RPMI7951 (cell line): ENCODE measurements around the gene TMEM184B. TPM values are rescaled to one million over a fixed set of nuclear protein-coding genes. Genes with fewer than 3 reads are reported as not detected.

Experiments used
- DNase-seq: peaks from one replicate; pipeline ENCODE4 v3.0.0-alpha.2; 2012; ENCODE audit warnings: low read depth
- total RNA-seq: library from RNA; depleted of rRNA; stranded (reverse); fragments of >200 nt; shearing (Covaris generic); gene quantifications from 2 replicates; pipeline ENCODE4 v1.2.3, GENCODE V29; 2014

Gene TMEM184B
- total RNA-seq, 1 experiment from 2014 or later: 33.0 TPM

DNA sequence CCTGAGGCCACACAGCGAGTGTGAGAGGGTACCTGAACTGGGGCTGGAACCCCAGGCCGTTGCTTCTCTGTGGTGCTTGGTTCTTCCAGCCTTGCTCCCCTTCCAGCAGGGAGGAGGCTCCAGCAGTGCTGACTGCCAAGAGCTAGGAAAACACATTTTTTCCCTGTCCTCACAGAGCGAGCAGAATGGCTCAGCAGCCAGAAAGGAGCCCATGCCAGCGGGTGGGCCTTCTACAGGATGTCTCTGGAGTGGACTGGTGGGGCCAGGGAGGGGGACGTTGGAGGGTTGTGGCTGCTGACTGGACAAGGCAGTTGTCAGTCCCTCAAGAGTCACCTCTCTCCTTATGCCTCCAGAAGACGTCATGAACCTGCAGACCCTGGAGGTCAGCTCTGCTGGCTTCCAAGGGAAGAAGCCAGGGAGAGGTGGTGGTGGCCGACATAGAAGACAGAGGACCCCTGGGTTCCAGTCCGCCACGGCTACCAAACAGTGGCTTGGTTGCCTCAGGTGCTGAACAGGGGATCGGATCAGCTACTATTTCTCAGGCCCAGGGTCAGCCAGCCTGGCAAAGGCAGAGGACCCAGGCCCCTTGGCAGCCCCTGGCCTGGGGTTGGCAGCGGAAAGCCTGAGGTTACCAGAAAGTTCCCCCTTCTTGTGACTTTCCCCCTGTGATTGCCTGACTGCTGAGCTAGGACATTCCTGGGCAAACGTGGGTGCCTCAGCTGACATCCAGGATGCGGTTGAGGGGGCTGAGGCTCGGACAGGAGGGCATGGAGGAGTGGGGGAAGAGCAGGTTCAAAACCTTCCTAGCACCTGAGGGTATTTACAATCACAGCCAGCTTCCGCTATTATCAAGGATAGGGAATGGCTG is 67.3 kb downstream of the TMEM184B start:
- DNase-seq: no peak

DNA sequence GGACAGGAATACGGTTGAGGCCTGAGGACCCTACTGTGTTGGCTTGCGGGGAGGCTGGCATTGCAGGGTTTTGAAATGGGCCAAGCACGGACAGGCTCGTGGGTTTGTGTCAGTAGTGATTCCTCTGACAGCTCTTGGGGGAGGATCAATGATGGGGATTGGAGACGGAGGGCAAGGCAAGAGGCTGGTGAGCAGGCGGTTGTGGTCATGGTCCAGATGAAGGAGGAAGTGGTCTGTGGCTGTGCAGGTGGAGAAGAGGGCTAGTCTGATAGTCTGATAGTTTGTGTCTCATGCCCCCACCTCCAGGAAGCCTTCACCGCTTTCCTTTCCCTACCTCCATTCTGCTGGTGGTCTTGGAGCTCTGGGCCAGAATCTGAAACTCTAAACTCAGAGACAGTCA is 68.0 kb downstream of the TMEM184B start:
- no peak for DNase-seq

DNA sequence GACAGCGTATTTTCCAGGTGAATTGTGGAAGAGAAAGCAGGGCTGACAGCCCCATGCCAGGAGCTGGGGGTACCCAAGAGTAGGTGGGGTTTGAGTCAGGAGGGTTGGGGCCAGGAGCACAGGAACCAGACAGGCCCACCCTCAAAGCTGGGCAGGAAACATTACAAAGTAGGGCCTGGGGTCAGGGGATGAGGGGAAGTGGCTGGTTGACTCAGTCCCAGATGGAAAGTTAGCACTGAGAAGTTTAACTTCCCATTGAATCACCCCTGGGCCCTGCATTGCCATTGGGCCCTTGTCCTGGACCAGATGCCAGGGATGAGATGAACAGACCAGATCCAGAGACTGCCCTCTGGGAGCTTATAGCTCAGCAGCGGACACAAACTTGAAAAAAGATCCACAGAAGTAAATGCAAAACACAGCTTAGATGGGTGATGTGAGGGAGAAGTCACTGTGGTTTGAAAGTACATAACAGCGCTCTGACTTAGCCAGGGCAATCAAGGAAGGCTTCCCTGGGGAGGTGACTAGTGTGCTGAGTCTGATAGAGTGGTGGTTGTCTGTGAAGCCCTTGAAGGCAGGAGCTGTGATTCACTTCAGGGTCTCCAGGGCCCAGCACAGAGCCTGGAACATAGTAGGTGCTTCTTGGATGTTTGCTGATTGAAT is 68.8 kb downstream of the TMEM184B start:
- peak; percentile 61 for DNase-seq

DNA sequence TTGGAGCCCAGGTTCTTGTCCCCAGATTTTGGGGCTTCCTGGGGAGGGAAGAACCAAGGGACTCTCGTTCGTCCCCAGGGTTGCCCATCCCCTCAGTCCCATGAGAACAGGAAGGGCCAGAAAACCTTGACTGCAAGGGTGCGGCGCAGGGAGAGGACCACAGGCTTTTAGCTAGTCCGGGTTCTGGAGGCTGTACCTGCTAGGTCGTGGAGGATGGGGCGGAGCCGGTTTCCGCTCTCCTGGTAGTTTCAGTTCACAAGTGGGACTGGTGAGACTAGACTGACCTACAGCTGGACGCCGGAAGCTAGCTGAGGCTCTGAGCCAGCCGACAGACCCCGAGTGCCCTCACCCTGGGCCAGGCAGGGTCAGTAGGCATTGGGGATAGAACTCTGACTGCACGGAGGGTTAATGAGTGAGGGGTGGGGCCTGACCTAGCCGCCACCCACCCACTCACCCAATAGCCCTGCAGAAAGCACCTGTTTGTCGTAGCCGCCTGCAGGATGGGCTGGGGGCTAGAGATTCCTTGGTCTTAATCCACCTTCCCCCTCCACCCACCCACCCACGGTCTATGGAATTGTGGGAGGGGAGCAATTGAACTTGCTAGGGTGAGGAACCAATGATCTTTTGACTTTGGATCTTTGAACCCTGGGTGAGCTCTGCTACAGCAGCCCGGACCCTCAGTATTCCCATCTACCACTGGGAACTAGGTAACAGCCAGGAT is 69.6 kb downstream of the TMEM184B start:
- peak; percentile 35 for DNase-seq

DNA sequence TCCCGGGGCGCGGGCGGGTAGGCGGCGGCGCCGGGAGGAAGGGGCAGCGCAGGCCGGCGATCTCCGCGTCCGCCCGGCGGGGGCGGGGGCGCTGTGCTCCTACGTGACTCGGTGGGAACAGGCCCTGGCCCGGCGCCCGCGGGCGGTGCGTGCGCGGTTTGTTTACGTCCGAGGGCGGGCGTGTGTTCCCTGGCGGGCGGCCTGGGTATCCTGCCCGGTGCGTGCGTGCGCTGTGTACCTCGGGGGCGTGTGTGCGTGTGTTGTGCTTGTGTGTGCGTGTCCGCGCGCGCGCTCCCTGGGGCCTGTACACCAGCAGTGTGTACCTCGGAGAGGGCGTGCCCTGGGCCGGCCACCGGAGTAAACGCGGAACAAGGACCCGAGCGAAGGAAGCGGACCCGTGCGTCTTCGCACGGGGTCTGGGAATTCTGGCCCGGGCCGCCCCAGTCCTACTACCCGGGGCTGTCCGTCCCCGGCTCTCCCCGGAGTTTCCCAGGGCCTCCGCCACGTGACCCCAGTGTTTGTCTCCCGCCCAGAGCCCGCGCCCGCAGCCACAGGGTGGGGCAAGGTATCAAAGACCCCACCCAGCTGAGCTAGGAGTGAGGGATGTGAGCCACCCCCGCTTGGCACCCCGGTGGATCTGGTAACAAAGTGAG is 70.2 kb downstream of the TMEM184B start:
- DNase-seq: peak; percentile 74

DNA sequence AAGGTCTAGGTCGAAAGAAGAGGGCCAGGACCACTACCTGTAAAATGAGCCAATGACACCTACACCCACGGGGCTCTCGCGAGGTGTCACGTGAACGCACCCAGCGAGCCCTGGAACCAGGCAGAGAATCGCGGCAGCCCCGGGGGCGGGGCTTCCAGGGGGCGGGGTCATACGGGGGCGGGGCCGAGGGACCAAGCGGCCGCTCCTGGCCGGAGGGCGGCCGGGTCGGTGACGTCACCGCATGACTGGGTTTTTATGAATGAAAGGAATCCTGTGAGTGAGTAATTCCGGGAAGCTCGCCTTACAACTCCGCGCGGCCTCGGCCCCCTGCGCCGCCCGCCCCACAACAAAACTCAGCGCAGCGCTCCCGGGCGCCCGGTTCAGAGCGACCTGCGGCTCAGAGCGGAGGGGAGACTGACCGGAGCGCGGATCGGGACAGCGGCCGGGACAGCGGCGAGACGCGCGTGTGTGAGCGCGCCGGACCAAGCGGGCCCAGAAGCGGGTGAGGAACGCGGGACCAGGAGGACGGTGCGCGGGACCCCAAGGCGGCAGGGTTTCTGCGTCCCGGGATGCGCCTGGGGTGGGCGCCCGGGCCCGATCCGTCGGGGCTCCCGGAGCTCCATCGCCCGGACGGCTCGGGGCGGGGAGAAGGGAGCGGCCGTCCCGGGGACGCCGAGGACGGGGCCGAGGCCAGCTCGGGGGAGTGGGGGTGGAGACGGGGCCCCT is 70.9 kb downstream of the TMEM184B start, which contains the start of gene MAFF:
TSS of gene MAFF (plus strand) at position 284 of the 726 bp plus-strand sequence. CDS start 11,860 bp downstream, outside the sequence.
- DNase-seq: peak; percentile 94

DNA sequence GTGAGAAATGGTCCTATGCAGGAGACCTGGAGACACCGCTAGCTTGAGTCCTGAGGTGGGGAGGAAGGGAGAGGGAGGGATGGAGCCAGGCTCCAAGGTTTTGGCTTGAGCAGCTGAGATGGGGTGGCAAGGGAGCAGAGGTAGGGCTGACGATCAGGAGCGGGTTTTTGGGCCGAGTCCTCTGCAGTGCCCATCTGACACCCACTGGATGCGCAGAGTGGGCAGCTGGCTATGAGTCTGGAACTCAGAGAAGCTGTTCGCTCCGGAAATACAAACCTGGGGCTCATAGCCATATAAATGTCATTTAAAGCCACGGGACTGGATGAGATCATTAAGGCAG is 71.5 kb downstream of the TMEM184B start:
- DNase-seq: no peak

DNA sequence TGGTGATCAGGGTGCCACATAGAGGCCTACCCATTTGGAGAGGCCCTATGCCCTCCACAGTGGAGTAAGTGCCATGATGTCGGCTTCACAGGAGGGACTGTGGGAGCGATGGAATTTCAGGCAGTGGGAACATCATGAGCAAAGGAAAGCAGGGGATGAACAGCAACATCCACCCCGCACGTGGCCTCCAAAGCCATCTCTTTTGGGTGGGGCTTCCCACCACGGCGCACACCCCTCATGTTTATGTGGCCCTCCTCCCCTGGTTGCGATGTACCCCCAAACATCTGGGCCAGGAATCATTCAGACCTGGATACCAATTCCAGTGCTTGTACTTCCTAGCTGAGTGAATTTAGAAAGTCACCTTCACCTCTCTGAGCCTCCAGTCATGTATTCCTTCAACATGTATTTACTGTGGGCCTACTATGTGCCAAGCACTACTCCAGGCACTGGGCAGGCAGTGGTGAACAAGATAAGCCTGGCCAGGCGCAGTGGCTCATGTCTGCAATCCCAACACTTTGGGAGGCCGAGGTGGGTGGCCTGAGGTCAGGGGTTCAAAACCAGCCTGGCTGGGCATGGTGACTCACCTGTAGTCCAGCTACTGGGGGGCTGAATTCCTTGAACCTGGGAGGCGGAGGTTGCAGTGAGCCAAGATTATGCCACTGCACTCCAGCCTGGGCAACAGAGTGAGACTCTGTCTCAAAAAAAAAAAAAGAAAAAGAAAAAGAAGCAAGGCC is 72.8 kb downstream of the TMEM184B start:
- no peak for DNase-seq

DNA sequence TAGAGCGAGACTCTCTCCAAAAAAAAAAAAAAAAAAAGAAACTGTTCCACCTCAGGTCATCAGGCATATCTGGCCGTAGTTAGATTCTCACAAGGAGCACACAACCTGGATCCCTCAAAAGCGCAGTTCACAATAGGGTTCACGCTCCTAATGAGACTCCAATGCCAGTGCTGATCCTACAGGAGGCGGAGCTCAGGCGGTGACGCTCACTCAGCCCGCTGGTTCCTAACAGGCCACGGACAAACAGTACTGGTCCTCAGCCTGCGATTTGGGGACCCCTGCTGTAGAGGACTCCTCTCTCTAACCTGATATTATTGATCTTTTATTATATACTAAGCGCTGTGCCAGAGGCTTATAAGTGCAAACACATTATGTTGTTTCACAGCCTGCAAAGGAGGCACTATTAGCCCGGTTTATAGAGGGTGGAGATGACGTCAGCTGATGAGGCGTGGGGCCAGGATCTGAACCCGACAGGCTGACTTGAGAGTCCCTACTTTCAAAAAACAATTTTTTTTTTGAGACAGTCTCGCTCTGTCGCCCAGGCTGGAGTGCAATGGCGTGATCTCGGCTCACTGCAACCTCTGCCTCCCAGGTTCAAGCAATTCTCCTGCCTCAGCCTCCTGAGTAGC is 75.9 kb downstream of the TMEM184B start:
- DNase-seq: no peak

DNA sequence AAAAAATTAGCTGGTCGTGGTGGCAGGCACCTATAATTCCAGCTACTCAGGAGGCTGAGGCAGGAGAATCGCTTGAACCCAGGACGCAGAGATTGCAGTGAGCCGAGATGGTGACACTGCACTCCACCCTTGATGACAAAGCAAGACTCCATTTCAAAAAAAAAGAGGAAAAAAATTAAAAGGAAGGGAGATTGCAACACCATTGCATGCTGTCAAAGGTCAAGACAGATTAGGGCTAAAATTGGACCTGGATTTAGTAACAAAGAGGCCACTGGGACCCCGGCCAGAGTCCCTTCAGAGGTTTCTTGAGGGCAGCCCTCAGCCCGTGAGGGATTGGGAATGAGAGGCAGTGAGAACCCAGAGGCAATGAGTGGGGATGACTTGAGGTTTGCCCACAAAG is 79.2 kb downstream of the TMEM184B start:
- DNase-seq: no peak

DNA sequence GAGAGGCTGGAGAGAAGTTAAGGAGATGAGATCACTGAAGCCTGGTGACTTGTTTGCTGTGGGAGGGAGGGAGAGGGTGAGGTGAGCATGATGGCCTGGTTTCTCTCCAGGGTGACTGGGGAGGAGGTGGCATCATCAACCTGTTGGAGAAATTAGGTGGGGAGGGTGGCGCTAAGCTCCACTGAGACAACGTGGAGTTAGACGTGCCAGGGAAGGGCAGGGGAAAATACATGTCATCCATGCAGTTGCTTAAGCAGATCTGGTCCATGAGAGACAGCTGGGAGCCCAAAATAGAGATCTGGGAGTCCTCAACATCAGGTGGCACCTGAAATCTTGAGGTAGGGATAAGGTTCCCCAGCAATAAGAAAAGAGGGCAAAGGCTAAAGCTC is 80.3 kb downstream of the TMEM184B start:
- DNase-seq: no peak

DNA sequence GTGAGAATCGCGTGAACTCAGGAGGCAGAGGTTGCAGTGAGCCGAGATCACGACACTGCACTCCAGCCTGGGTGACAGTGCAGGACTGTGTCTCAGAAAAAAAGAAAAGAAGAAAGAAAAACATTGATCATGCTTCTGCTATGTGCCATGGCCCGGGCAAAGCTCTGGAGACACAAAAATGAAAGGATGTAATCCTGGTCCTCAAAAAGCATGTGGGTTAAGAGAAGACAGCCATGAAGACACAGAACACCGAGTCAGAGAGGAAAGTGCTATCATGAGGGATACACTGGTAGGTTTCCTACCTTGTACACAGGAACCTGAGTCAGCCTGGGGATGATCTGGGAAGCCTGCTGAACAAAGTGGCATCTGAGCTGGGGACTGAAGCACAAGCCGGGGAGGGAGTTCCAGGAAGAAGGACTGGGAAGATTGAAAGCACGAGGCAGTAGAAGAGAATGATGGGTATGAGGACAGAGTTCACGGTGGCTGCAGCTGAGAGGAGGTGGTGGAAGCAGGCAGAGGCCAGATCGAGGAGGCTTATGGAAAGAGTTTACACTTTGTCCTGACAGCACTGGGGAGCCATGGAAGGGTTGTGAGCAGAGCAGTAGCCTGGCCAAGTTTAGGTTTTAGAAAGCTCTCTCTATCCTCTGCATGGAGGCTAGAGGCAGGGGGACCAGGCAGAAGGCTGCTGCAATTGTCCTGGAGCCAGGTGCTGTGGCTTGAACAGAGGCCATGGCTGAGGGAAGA is 80.9 kb downstream of the TMEM184B start:
- no peak for DNase-seq

DNA sequence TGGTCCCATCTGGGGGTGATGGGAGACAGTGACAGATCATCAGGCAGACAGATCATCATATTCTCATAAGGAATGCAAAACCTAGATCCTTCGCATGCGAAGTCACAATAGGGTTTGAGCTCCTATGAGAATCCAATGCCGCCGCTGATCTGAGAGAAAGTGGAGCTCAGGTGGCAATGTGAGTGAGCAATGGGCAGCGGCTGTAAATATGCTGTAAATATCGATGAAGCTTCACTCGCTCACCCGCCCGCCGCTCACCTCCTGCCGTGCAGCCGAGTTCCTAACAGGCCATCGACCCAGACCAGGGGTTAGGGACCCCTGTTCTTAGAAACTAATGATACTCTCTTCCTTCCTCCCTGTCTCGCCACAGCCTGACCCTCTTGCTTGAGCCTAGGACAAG is 81.8 kb downstream of the TMEM184B start:
- DNase-seq: no peak

DNA sequence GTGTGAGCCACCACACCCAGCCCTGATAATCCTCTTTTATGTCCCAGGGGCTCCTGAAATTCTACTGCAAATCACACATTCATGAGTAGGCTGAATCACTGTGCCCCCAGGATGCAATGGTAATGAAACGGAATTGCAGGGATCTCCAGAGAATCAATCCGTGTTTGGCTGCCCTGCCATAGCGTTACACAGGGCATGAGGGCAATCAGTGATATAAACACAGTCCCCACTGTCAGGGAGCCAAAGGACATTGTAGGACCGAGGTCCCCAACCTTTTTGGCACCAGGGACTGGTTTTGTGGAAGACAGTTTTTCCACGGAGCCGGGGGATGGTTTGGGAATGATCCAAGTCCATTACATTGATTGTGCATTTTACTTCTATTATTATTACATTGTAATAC is 82.2 kb downstream of the TMEM184B start:
- DNase-seq: no peak

DNA sequence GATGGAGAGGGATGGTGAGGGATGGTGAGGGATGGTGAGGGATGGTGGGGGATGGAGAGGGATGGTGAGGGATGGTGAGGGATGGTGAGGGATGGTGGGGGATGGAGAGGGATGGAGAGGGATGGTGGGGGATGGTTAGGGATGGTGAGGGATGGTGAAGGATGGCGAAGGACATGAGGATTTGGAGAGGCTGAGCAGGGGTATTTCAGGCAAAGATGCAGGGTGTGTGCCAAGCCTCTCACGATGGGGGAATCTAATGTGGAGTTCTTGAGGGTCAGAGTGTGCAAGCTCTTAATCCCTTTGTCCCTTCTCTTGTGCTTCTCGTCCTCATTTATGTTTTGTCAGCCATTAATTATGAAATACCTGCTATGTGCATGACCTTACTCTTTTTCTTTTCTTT is 83.7 kb downstream of the TMEM184B start:
- no peak for DNase-seq

DNA sequence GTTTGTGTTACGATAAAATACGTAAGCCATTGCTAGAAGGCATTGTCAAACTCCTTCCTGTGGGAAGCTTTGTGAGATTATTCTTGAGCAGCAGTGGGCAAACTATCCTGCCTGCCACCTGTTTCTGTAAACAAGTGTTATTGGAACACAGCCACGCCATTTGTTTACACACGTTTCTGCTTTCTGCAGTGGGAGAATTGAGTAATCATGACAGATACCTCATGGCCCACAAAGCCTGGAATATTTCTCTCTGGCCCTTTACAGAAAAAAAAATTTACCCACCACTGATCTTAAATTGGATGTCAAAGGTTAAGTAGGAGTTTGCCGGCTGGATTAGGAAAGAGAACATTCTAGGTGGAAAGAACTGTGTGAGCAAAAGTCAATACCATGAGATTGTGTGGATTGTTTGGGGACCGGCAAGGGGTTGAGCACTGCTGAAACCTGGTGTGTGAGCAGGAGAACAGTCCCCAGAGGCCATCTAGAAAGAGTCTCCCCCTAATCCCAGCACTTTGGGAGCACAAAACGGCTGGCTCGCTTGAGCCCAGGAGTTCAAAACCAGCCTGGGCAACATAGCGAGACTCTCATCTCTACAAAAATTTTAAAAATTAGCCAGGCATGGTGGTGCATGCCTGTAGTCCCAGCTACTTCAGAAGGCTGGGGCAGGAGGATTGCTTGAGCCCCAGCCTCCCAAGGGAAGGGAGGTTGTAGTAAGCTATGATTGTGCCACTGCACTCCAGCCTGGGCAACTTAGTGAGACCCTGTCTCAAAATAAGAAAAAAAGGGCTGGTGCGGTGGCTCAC is 85.2 kb downstream of the TMEM184B start:
- no peak for DNase-seq

DNA sequence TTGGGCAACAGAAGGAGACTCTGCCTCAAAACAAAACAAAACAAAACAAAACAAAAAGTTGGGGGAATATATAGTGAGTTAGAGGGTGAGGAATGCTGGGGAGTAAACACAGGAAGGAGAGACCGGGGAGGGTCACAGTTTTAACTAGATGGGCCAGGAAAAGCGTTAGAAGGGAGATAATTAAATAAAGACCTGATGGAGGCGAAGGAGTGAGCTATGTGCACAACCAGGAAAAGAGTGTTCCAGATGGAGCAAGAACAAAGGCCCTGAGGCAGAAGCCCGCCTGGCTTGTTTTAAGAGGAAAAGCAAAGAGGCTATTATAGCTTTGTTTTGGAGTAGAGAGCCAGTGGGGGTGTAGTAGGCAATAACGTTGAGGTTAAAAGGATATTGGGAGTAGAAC is 86.4 kb downstream of the TMEM184B start:
- DNase-seq: no peak

DNA sequence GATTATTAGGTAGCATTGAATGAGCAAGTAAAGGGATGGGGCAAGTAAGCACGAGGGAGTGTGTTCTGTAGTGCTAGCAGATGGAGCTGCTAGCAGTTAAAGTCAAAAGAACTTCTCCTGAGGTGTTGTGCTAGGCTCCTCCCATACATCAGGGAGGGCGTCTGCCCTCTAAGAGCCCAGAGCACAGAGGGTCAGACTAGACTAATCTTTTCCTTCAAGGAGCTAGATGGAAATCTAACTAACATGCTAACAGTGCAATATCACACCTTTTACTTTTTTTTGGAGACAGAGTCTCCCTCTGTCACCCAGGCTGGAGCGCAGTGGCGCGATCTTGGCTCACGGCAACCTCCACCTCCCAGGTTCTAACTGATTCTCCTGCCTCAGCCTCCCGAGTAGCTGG is 88.0 kb downstream of the TMEM184B start:
- no peak for DNase-seq
